Loucy (cell line): ENCODE results near the gene CNTNAP2.
"Not testable (repeated sequence)": the region's sequence is repeated elsewhere in the genome, so short reads cannot be mapped to it uniquely, and the experiment has no call there.

ENCODE experiments used
- H2AFZ ChIP-seq: fragments of 200-600 bp; sonication (generic); 2 replicates; pipeline ENCODE4 v1.6.0; 2016; ENCODE audit warnings: antibody characterized with exemption, mild to moderate bottlenecking, low read length, moderate library complexity
- H3F3A ChIP-seq: fragments of 200-600 bp; 2 replicates; pipeline ENCODE4 v1.6.0; 2016; ENCODE audit warnings: antibody characterized with exemption, low read depth, mild to moderate bottlenecking
- H3K27me3 ChIP-seq: fragments of 200-600 bp; sonication (generic); 2 replicates; pipeline ENCODE4 v1.6.1; 2014; ENCODE audit warnings: low read length, mild to moderate bottlenecking; ENCODE audit not compliant: insufficient read depth, poor library complexity, severe bottlenecking
- H3K36me3 ChIP-seq: fragments of 200-600 bp; sonication (generic); 2 replicates; pipeline ENCODE4 v1.6.1; 2016; ENCODE audit warnings: low read length; ENCODE audit not compliant: insufficient read depth
- H3K4me1 ChIP-seq: fragments of 200-600 bp; sonication (generic); 2 replicates; pipeline ENCODE4 v1.5.1; 2014; ENCODE audit warnings: low read length, mild to moderate bottlenecking; ENCODE audit not compliant: insufficient read depth, poor library complexity, severe bottlenecking
- H3K4me2 ChIP-seq: fragments of 200-600 bp; sonication (generic); 2 replicates; pipeline ENCODE4 v1.6.0; 2014; ENCODE audit warnings: antibody characterized with exemption, low read length, low read depth, mild to moderate bottlenecking; ENCODE audit not compliant: poor library complexity, severe bottlenecking
- H3K4me3 ChIP-seq: fragments of 200-600 bp; sonication (generic); 2 replicates; pipeline ENCODE4 v1.5.1; 2014; ENCODE audit warnings: low read length, mild to moderate bottlenecking, mixed read lengths; ENCODE audit not compliant: poor library complexity, severe bottlenecking
- H3K79me2 ChIP-seq: fragments of 200-600 bp; sonication (generic); 2 replicates; pipeline ENCODE4 v1.6.1; 2014; ENCODE audit warnings: low read length; ENCODE audit not compliant: insufficient read depth
- H3K9ac ChIP-seq: fragments of 200-600 bp; sonication (generic); 2 replicates; pipeline ENCODE4 v1.6.0; 2014; ENCODE audit warnings: mild to moderate bottlenecking, low read depth, low read length, moderate library complexity; ENCODE audit not compliant: poor library complexity, severe bottlenecking
- H3K9me2 ChIP-seq: fragments of 200-600 bp; sonication (generic); replicated peaks from 2 replicates; pipeline ENCODE4 v1.6.1; 2016; ENCODE audit warnings: low read depth, low read length, mixed read lengths
- H3K9me3 ChIP-seq: fragments of 200-600 bp; sonication (generic); 2 replicates; pipeline ENCODE4 v1.6.1; 2014; ENCODE audit warnings: mild to moderate bottlenecking, antibody characterized with exemption, low read length, low read depth; ENCODE audit not compliant: insufficient read depth
- H4K20me1 ChIP-seq: fragments of 200-600 bp; sonication (generic); 2 replicates; pipeline ENCODE4 v1.6.0; 2014; ENCODE audit warnings: antibody characterized with exemption, low read length, mild to moderate bottlenecking; ENCODE audit not compliant: insufficient read depth, poor library complexity, severe bottlenecking
- CTCF ChIP-seq: fragments of 200-600 bp; sonication (generic); conservative IDR thresholded peaks from 2 replicates; pipeline ENCODE4 v1.5.1; 2014; ENCODE audit warnings: mild to moderate bottlenecking, antibody characterized with exemption, low read length
- EZH2phosphoT487 ChIP-seq: fragments of 200-600 bp; IDR thresholded peaks from 2 replicates; pipeline ENCODE4 v1.6.1; 2018; ENCODE audit warnings: antibody characterized with exemption, mild to moderate bottlenecking, moderate library complexity, borderline replicate concordance

The CNTNAP2 gene

GRCh38 chr7:148419856-148420832, 2303.5 kb downstream of the CNTNAP2 start:
- Histone ChIP-seq H3K36me3 (no peaks in the 10 kb centered on the region), H3K4me1 (no peaks in the 10 kb centered on the region), H4K20me1 (no peaks in the 10 kb centered on the region), H3K27me3 (no peaks in the 10 kb centered on the region), H3K9ac (no peak overlapping the region), H3K9me2 (no peaks in the 10 kb centered on the region), H3F3A (no peaks in the 10 kb centered on the region), H3K9me3 (no peaks in the 10 kb centered on the region), H3K4me2 (no peak overlapping the region), H2AFZ (no peak overlapping the region), H3K4me3 (no peak overlapping the region), H3K79me2 (no peaks in the 10 kb centered on the region)
- TF ChIP-seq CTCF (no peak), EZH2phosphoT487 (no peak)

- Histone ChIP-seq H4K20me1 (no peaks in the 10 kb centered on the region), H3K9ac (no peak overlapping the region), H3K4me3 (no peak overlapping the region), H2AFZ (no peak overlapping the region), H3K4me1 (no peaks in the 10 kb centered on the region), H3K27me3 (no peaks in the 10 kb centered on the region), H3F3A (no peaks in the 10 kb centered on the region), H3K36me3 (no peaks in the 10 kb centered on the region), H3K9me3 (no peaks in the 10 kb centered on the region), H3K4me2 (no peak overlapping the region), H3K79me2 (no peaks in the 10 kb centered on the region), H3K9me2 (no peaks in the 10 kb centered on the region)
- TF ChIP-seq CTCF, result no peak
- TF ChIP-seq EZH2phosphoT487, result no peak
Measured at GRCh38 chr7:148422030-148422429, 2305.4 kb downstream of the CNTNAP2 start.

GRCh38 chr7:148426393-148426792, 2309.8 kb downstream of the CNTNAP2 start:
- not testable (repeated sequence) for H3K4me1 ChIP-seq, H3K79me2 ChIP-seq, H3K36me3 ChIP-seq, H3F3A ChIP-seq, H3K27me3 ChIP-seq, H3K9me3 ChIP-seq, H3K9me2 ChIP-seq, H3K4me2 ChIP-seq, H4K20me1 ChIP-seq, H2AFZ ChIP-seq, H3K9ac ChIP-seq, H3K4me3 ChIP-seq

GRCh38 chr7:148430690-148431089, 2314.1 kb downstream of the CNTNAP2 start:
- not testable (repeated sequence) for H3F3A ChIP-seq, H3K9ac ChIP-seq, H4K20me1 ChIP-seq, H3K9me3 ChIP-seq, H2AFZ ChIP-seq, H3K9me2 ChIP-seq, H3K36me3 ChIP-seq, H3K27me3 ChIP-seq, H3K4me1 ChIP-seq, H3K4me2 ChIP-seq, H3K4me3 ChIP-seq, H3K79me2 ChIP-seq
